Endodermal cell (in vitro differentiated cells): Measurements from ENCODE around the gene MZT1. TPM values are rescaled to one million over a fixed set of nuclear protein-coding genes. Genes with fewer than 3 reads are reported as not detected.

Source experiments
- DNase-seq: peaks from one replicate; pipeline ENCODE4 v3.0.0-alpha.2; 2017
- H3K27ac ChIP-seq: 2 replicates; pipeline ENCODE4 v1.5.1; 2013; ENCODE audit warnings: mild to moderate bottlenecking, low read depth, low read length, moderate library complexity
- H3K27me3 ChIP-seq: 2 replicates; pipeline ENCODE4 v1.6.1; 2013; ENCODE audit warnings: mild to moderate bottlenecking, low read length, moderate library complexity; ENCODE audit not compliant: insufficient read depth, control insufficient read depth, poor library complexity, severe bottlenecking
- H3K36me3 ChIP-seq: 2 replicates; pipeline ENCODE4 v1.7.0; 2013; ENCODE audit warnings: mild to moderate bottlenecking, low read length, moderate library complexity; ENCODE audit not compliant: control insufficient read depth, insufficient read depth
- H3K4me1 ChIP-seq: one replicate; pipeline ENCODE4 v1.7.0; 2013; ENCODE audit warnings: low read length; ENCODE audit not compliant: control insufficient read depth, insufficient read depth
- H3K4me3 ChIP-seq: 2 replicates; pipeline ENCODE4 v1.5.1; 2013; ENCODE audit warnings: mild to moderate bottlenecking, low read length, moderate library complexity
- H3K9ac ChIP-seq: 2 replicates; pipeline ENCODE4 v1.6.1; 2013; ENCODE audit warnings: mild to moderate bottlenecking, low read length, moderate library complexity; ENCODE audit not compliant: poor library complexity, severe bottlenecking; ENCODE audit errors: extremely low read depth
- H3K9me3 ChIP-seq: 2 replicates; pipeline ENCODE4 v1.6.1; 2013; ENCODE audit warnings: mild to moderate bottlenecking, low read length, moderate library complexity; ENCODE audit not compliant: control insufficient read depth
- H3K27ac Mint-ChIP-seq: 2 replicates; pipeline ENCODE4 v1.8.0; 2020; ENCODE audit warnings: mixed read lengths
- H3K27me3 Mint-ChIP-seq: 2 replicates; pipeline ENCODE4 v1.8.0; 2021; ENCODE audit warnings: mild to moderate bottlenecking, mixed read lengths; ENCODE audit not compliant: insufficient read depth
- H3K36me3 Mint-ChIP-seq: 2 replicates; pipeline ENCODE4 v1.8.0; 2020; ENCODE audit warnings: low read depth, mixed read lengths
- H3K4me1 Mint-ChIP-seq: 2 replicates; pipeline ENCODE4 v1.8.0; 2020; ENCODE audit warnings: mixed read lengths
- H3K4me3 Mint-ChIP-seq: 2 replicates; pipeline ENCODE4 v1.8.0; 2020; ENCODE audit warnings: mild to moderate bottlenecking, moderate library complexity, mixed read lengths
- H3K9me3 Mint-ChIP-seq: 2 replicates; pipeline ENCODE4 v1.8.0; 2020; ENCODE audit warnings: mild to moderate bottlenecking, mixed read lengths
- CTCF ChIP-seq: fragments of 200-600 bp; sonication (generic); conservative IDR thresholded peaks from 2 replicates; pipeline ENCODE4 v1.5.0; 2021; ENCODE audit warnings: antibody characterized with exemption, mild to moderate bottlenecking
- WGBS, 2 experiments: methylation state at CpG; one replicate each; pipeline versions ENCODE4 v1.1.5 to v1.1.7; 2013; ENCODE audit warnings: missing lambda C conversion rate in 2 of 2, mixed read lengths in 1 of 2; ENCODE audit not compliant: insufficient coverage in 1 of 2, insufficient read length in 1 of 2; 5-methylcytosine and 5-hydroxymethylcytosine counted together
- total RNA-seq, 2 donors: library from RNA; stranded (reverse); fragmentation: NEBNext Ultra II Directional in 1 of 2; extraction: Animal tissue kit (Norgen Biotek cat#: 25700) in 1 of 2; gene quantifications; 2 replicates in 1 of 2; 3 replicates in 1 of 2; pipeline ENCODE4 v1.2.1, GENCODE V29; 2021

The MZT1 gene
- total RNA-seq, 2 donors from 2014 or later = 22.0 to 27.5 TPM

GRCh38 chr13:72680353-72680752 is 47.1 kb downstream of the MZT1 start:
- 100% methylated on average over 1 of the region's 1 CpG for WGBS, 2 experiments
- no peaks in the 10 kb centered on the region for H3K27me3 Mint-ChIP-seq
- H3K27ac Mint-ChIP-seq = no peak overlapping the region

GRCh38 chr13:72678312-72678711 is 49.1 kb downstream of the MZT1 start:
- Histone ChIP-seq H3K36me3 (no peaks in the 10 kb centered on the region), H3K9me3 (no peaks in the 10 kb centered on the region), H3K9ac (no peak overlapping the region), H3K27ac (no peak overlapping the region), H3K4me1 (no peaks in the 10 kb centered on the region), H3K4me3 (no peak overlapping the region), H3K27me3 (no peaks in the 10 kb centered on the region)
- no peak for TF ChIP-seq CTCF
- WGBS, 2 experiments = no CpG with 5 or more reads among the region's 1 CpG
- Mint-ChIP-seq H3K27ac (no peak overlapping the region), H3K27me3 (no peaks in the 10 kb centered on the region), H3K9me3 (no peaks in the 10 kb centered on the region), H3K4me1 (no peaks in the 10 kb centered on the region), H3K4me3 (no peak overlapping the region), H3K36me3 (no peaks in the 10 kb centered on the region)
- DNase-seq = no peak

More at GRCh38 chr13:72680353-72680752, 47.1 kb downstream of the MZT1 start:
- TF ChIP-seq CTCF = no peak
- Histone ChIP-seq H3K27me3 (no peaks in the 10 kb centered on the region), H3K27ac (no peak overlapping the region), H3K9me3 (no peaks in the 10 kb centered on the region), H3K9ac (no peak overlapping the region), H3K4me3 (no peak overlapping the region), H3K36me3 (no peaks in the 10 kb centered on the region), H3K4me1 (no peaks in the 10 kb centered on the region)
- H3K9me3 Mint-ChIP-seq = no peaks in the 10 kb centered on the region
- H3K4me1 Mint-ChIP-seq = no peaks in the 10 kb centered on the region
- DNase-seq = no peak
- no peak overlapping the region for H3K4me3 Mint-ChIP-seq
- no peaks in the 10 kb centered on the region for H3K36me3 Mint-ChIP-seq

- no peak overlapping the region for H3K4me3 Mint-ChIP-seq
- no peaks in the 10 kb centered on the region for H3K36me3 Mint-ChIP-seq
- no peaks in the 10 kb centered on the region for H3K4me1 Mint-ChIP-seq
- H3K27me3 Mint-ChIP-seq = no peaks in the 10 kb centered on the region
- no peak for DNase-seq
- H3K27ac Mint-ChIP-seq = no peak overlapping the region
- no peak overlapping the region for H3K27ac ChIP-seq
- H3K27me3 ChIP-seq = no peaks in the 10 kb centered on the region
- TF ChIP-seq CTCF = no peak
- no peak overlapping the region for H3K4me3 ChIP-seq
- no peaks in the 10 kb centered on the region for H3K9me3 ChIP-seq
- no peak overlapping the region for H3K9ac ChIP-seq
- H3K4me1 ChIP-seq = no peaks in the 10 kb centered on the region
- H3K9me3 Mint-ChIP-seq = no peaks in the 10 kb centered on the region
- no peaks in the 10 kb centered on the region for H3K36me3 ChIP-seq
Measured at GRCh38 chr13:72677431-72677830, 50.0 kb downstream of the MZT1 start.
